Left kidney (tissue), 1 donor: ENCODE measurements around the gene PXYLP1. TPM values are rescaled to one million over a fixed set of nuclear protein-coding genes. Genes with fewer than 3 reads are reported as not detected.

Source experiments
- polyA plus RNA-seq: library from polyadenylated mRNA; unstranded; fragments of 120-200 nt; gene quantifications from one replicate; pipeline ENCODE4 v1.2.1, GENCODE V29; 2013; ENCODE audit not compliant: insufficient read length

The PXYLP1 gene
- polyA plus RNA-seq, 1 donor, result 39.3 TPM

Other genes starting within 250 kb of the PXYLP1 start
- 14.8 TPM for gene SPSB4, start 180.5 kb upstream of the PXYLP1 start, polyA plus RNA-seq
- 60.5 TPM for gene ZBTB38, start 136.7 kb downstream of the PXYLP1 start, polyA plus RNA-seq